Neural crest cell (in vitro differentiated cells): ENCODE results near the gene ZNF664. TPM values are rescaled to one million over a fixed set of nuclear protein-coding genes. Genes with fewer than 3 reads are reported as not detected.

Source experiments
- DNase-seq: peaks from one replicate; pipeline ENCODE4 v3.0.0; 2021; ENCODE audit warnings: low read depth, mixed read lengths, low spot score
- H3K27ac Mint-ChIP-seq: one replicate; pipeline ENCODE4 v1.8.0; 2021; ENCODE audit warnings: mild to moderate bottlenecking, mixed read lengths; ENCODE audit not compliant: unreplicated experiment
- H3K27me3 Mint-ChIP-seq: 2 replicates; pipeline ENCODE4 v1.8.0; 2021; ENCODE audit warnings: low read depth, mild to moderate bottlenecking, mixed read lengths
- H3K36me3 Mint-ChIP-seq: 2 replicates; pipeline ENCODE4 v1.8.0; 2021; ENCODE audit warnings: low read depth, mild to moderate bottlenecking, mixed read lengths
- H3K4me1 Mint-ChIP-seq: 2 replicates; pipeline ENCODE4 v1.8.0; 2021; ENCODE audit warnings: mixed read lengths
- H3K4me3 Mint-ChIP-seq: one replicate; pipeline ENCODE4 v1.8.0; 2021; ENCODE audit warnings: mild to moderate bottlenecking, mixed read lengths
- H3K9me3 Mint-ChIP-seq: 2 replicates; pipeline ENCODE4 v1.8.0; 2021; ENCODE audit warnings: mixed read lengths
- CTCF ChIP-seq: fragments of 200-600 bp; sonication (generic); conservative IDR thresholded peaks from 2 replicates; pipeline ENCODE4 v1.5.0; 2021; ENCODE audit warnings: antibody characterized with exemption, mild to moderate bottlenecking
- total RNA-seq: library from RNA; stranded (reverse); gene quantifications from 2 replicates; pipeline ENCODE4 v1.2.1, GENCODE V29; 2021

ZNF664 gene
- total RNA-seq, 1 donor from 2014 or later, result 156 TPM

GRCh38 chr12:123958876-123959275 lies 14.1 kb upstream of the ZNF664 start:
- Mint-ChIP-seq H3K9me3 (no peaks in the 10 kb centered on the region), H3K27ac (no peak overlapping the region), H3K4me3 (no peak overlapping the region), H3K4me1 (peaks cover 26% of the 10 kb centered on the region), H3K36me3 (peaks cover 4% of the 10 kb centered on the region), H3K27me3 (peaks cover 7% of the 10 kb centered on the region)
- TF ChIP-seq CTCF, result no peak
- DNase-seq, result no peak

GRCh38 chr12:123960029-123960735 lies 12.8 kb upstream of the ZNF664 start:
- no peak for TF ChIP-seq CTCF
- H3K36me3 Mint-ChIP-seq, result peaks cover 4% of the 10 kb centered on the region
- H3K4me3 Mint-ChIP-seq, result no peak overlapping the region
- peaks cover 7% of the 10 kb centered on the region for H3K27me3 Mint-ChIP-seq
- H3K27ac Mint-ChIP-seq, result no peak overlapping the region
- H3K4me1 Mint-ChIP-seq, result peaks cover 26% of the 10 kb centered on the region
- no peaks in the 10 kb centered on the region for H3K9me3 Mint-ChIP-seq
- no peak for DNase-seq

- no peak overlapping the region for H3K27ac Mint-ChIP-seq
- no peak for TF ChIP-seq CTCF
- H3K4me3 Mint-ChIP-seq, result no peak overlapping the region
- DNase-seq, result no peak
- peaks cover 4% of the 10 kb centered on the region for H3K36me3 Mint-ChIP-seq
- peaks cover 7% of the 10 kb centered on the region for H3K27me3 Mint-ChIP-seq
- H3K9me3 Mint-ChIP-seq, result no peaks in the 10 kb centered on the region
- peaks cover 26% of the 10 kb centered on the region for H3K4me1 Mint-ChIP-seq
Observed at GRCh38 chr12:123960856-123961255, 12.2 kb upstream of the ZNF664 start.

GRCh38 chr12:123961585-123962345 lies 11.2 kb upstream of the ZNF664 start:
- no peak for TF ChIP-seq CTCF
- H3K4me3 Mint-ChIP-seq, result no peak overlapping the region
- H3K36me3 Mint-ChIP-seq, result peaks cover 4% of the 10 kb centered on the region
- H3K4me1 Mint-ChIP-seq, result peaks cover 20% of the 10 kb centered on the region
- no peak overlapping the region for H3K27ac Mint-ChIP-seq
- no peaks in the 10 kb centered on the region for H3K9me3 Mint-ChIP-seq
- DNase-seq, result no peak
- H3K27me3 Mint-ChIP-seq, result peaks cover 7% of the 10 kb centered on the region

GRCh38 chr12:123962513-123962912 lies 10.5 kb upstream of the ZNF664 start:
- Mint-ChIP-seq H3K4me1 (peaks cover 22% of the 10 kb centered on the region), H3K36me3 (no peaks in the 10 kb centered on the region), H3K27me3 (peaks cover 7% of the 10 kb centered on the region), H3K4me3 (no peak overlapping the region), H3K9me3 (no peaks in the 10 kb centered on the region), H3K27ac (no peak overlapping the region)
- DNase-seq, result no peak
- no peak for TF ChIP-seq CTCF
